ENCODE data around the gene NHLRC3.
"Not testable (repeated sequence)": the region's sequence is repeated elsewhere in the genome, so short reads cannot be mapped to it uniquely, and the experiment has no call there.

Gene NHLRC3

DNA sequence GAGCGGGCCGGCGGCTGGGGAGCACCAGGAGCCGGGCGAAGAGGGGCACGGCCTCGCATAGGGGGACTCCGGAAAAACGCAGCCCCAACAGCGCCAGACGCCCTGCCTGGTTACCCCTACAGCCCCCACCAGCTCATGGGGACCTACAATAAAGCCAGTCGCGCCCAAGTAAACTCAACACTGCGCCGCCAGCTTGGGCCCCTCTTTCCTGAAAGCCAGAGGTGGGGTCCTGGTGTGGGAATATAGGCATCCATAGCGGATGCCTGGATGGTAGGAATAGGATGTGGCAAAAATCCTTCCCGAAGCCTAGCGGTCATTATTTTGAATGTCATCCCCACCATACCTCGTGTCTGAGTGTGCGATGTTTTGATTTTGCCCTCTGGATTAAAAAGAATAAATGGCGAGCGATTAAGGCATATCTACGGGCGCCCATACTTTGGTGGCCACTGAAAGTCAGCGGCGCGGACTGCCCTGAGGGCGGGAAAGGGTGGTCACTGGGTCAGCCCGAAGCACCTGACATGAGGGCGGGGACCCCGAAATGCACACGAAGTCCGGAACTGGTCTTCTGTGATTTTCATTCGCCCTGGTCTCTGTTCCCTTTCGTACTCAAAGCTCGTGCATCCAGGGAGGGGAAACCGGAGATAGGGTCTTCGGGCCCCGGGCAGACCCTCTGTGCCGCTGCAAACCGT lies at the start of gene NHLRC3, which contains the start of gene PROSER1:
TSS of gene NHLRC3 (plus strand) at position 577 of the 689 bp plus-strand sequence. CDS start 184 bp downstream, outside the sequence.
TSS of gene PROSER1 (minus strand) at position 210 of the 689 bp plus-strand sequence. CDS start 847 bp downstream, outside the sequence.
- DNase-seq: peak; percentile 65

DNA sequence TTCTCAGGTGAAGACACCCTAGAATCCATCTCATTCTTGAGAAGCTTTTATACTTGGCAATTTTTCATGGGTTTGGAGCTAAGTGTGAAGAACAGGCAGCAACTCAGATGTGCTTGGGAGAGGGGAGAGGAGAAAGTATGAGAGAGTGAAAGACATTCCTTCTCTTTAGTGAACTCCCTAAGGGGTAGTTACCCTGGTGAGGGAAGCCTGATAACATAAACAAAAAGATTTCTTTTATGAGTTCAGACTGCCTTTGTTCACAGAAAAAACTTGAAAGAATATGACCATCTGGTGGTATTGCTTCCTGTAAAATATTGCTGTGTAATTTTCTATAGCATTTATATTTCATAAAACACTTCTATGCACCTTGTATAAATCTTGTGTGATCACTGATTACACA lies 47.6 kb upstream of the NHLRC3 start, which contains the start of gene STOML3:
TSS of gene STOML3 (minus strand) at position 139 of the 400 bp plus-strand sequence. CDS start at position 29, 110 bp downstream.
- no peak for DNase-seq

DNA sequence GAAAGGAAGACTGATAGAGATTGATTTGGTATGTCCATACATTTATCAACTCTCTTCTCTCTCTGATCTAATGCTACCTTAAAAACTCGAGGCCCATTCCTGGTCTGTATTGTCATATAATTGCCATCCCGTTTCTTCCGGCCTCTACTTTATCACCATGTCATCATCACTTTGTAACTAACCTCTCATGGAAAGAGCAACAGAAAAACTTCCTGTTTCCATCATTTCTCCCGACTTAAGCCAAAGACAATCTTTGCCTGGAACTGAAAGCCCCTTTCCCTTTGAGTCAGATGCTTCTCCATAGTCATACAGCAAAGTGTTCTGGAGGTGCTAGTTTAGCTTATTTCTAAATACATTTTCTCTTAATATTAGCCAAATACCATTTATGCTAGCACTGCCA lies 44.9 kb upstream of the NHLRC3 start:
- no peak for DNase-seq

DNA sequence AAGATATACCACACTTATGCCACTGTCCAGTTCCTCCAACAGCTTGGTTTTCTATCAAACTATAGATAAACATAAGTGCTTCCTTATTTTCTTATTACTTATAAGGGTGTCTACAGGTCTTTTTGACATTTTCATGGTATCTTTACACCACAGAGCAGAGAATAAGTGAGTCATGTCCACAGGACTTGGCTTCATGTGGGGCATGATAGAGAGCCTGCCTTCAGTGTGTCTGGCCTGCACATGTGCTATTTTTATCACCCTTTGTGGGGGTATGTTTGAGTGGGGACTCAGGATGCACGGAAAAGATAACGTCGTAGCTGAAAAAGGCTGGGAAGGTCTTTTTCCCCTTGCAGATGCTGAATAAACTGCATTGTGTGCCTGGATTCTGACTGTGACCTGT lies 39.5 kb upstream of the NHLRC3 start:
- DNase-seq: no peak

- not testable (repeated sequence) for DNase-seq
Observed at GRCh38 chr13:39006371-39007111, 31.7 kb upstream of the NHLRC3 start.

DNA sequence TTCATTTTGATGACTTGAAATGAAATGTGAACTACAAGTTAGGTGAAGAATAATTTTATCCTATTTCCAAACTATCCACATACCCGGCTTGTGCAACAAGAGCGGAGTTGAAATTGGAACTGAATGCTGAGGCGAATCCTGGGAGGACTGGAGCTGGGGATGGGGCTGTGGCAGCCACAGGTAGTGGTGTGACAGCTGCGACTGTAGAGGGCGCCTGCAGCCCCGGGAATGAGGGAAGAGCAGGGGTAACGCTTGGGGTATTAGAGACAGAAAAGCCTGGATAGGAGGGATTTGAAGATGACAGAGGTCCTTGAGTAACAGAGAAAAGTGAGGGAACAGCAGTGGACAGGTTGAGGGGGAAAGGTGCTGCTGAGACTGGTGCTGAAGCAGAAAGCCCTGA lies 25.6 kb upstream of the NHLRC3 start:
- no peak for DNase-seq

DNA sequence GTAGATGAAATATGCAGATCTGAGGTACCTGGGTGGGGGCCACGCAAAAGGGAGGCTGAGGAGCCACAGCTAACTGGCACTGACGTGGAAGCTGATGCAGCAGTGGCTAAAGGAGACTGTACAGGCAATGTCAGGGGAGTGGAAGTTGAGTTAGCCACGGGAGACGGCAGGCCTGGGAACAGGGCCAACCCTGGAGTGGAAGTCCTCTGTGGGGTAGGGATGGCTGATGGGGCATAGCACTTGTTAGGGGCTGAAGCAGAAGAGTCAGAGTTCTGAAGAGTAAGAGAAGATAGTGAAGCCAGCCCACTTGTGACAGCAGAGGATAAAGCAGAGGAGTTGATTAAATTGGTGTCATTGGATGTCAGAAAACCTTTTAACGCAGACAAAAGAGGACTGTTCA lies 24.8 kb upstream of the NHLRC3 start:
- DNase-seq: no peak

- DNase-seq: no peak
Observed at GRCh38 chr13:39016087-39016486, 22.2 kb upstream of the NHLRC3 start.

GRCh38 chr13:39016787-39017186 lies 21.5 kb upstream of the NHLRC3 start:
- DNase-seq: no peak

GRCh38 chr13:39020853-39021462 lies 17.3 kb upstream of the NHLRC3 start:
- no peak for DNase-seq

GRCh38 chr13:39023316-39023715 lies 14.9 kb upstream of the NHLRC3 start:
- DNase-seq: no peak

DNA sequence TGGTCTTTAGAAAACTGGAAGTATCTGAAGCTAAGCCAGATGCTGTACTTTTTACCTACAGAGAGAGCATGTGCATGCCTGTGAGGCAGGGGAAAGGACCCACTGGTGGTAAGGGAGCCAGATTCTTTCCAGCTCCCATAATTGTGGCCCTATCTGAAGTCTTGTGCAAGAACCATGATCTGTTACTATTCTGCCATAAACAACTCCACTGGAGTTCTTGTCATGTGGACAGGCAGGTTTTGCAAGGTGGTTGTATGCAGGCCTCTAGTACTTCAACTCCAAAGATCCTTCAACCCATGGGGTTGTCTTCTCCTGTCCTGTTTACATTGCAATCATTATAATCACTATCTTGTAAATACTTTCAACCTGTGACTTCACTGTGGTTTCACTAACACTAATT lies 14.5 kb upstream of the NHLRC3 start:
- no peak for DNase-seq

- no peak for DNase-seq
Observed at GRCh38 chr13:39025433-39025839, 12.8 kb upstream of the NHLRC3 start.

- DNase-seq: no peak
Observed at GRCh38 chr13:39032150-39032549, 6.1 kb upstream of the NHLRC3 start.

- DNase-seq: no peak
Observed at GRCh38 chr13:39034085-39034484, 4.2 kb upstream of the NHLRC3 start.

- DNase-seq: no peak
Observed at GRCh38 chr13:39035204-39035603, 3.1 kb upstream of the NHLRC3 start.

DNA sequence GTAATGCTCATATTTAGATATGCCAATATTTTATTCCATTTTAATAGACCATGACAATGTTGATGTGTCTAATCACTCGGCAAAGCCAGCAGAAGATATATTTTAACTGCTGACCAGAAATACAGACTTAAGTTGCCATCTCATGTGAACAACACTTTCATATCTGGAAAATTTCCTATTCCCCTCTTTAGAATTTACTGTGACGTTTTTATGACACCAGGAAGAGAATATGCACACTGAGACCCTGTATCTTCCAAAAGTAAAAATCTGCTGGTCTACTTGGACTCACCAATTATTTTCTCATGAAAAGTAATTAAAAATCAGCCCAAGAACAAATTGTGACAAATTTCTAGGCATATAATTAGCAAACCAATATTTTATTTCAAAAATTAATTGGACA lies 2.5 kb upstream of the NHLRC3 start:
- DNase-seq: no peak

- no peak for DNase-seq
Observed at GRCh38 chr13:39036212-39036611, 2.0 kb upstream of the NHLRC3 start.

- DNase-seq: no peak
Observed at GRCh38 chr13:39037410-39037879, 811 bp upstream of the NHLRC3 start.

GRCh38 chr13:39038569-39039030 lies 344 bp downstream of the NHLRC3 start:
- DNase-seq: no peak

DNA sequence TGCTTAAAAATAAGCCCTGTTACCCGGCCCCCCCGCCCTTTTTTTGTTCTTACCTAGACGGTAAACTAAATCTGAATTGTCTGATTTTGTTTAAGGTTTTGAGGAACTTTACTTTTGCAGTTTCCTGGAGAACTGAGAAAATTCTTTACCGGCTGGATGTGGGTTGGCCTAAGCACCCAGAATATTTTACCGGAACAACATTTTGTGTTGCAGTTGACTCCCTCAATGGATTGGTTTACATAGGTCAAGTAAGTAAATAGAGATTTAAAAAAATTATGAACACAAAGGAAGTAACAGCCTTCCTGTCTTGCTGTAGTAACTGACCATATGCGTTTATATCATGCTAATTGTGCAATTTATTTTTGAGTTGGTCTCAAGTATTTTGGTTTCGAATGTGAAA lies 785 bp downstream of the NHLRC3 start:
- DNase-seq: no peak

DNA sequence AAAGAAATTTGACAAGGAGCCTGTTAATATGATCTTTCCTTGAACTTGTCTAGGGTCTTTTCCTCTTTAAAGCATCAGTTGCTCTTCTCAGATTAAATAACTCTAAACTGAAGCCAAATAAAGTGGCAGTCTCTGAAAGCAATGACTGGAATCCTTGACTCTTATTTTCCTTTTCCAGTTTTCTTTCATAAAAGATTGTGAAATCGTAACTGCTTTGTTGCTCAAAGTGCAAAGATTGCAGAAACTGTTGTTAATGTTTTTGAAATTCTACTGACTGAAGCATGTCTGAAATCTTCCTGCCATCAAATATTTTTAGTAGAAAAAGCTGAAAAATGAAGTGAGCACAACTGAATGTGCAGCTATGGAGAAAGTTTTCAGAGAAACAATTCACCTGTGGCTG lies 1.9 kb downstream of the NHLRC3 start:
- DNase-seq: no peak

DNA sequence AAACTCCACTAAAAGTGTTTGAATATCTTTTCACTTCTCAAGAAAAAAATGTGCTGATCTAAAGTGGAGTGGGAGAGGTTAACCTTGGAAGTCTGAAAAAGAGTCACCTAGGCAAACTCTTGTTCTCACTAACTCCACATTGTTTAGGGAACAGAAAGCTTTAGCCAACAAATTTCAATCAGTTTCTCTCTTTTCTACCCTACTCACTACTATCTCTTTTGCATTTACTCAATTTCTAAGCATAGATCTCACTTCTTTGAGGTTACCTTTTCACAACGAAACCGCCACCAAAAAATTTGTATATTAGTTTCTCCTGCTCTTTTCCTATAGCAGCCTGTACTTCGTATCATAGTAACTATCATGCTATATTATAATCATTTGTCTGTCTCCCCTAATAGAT lies 6.3 kb downstream of the NHLRC3 start:
- DNase-seq: no peak

- DNase-seq: no peak
Observed at GRCh38 chr13:39047560-39047959, 9.3 kb downstream of the NHLRC3 start.
